Endothelial cell of coronary artery (primary cell): ENCODE data around the gene MIB1. TPM values are rescaled to one million over a fixed set of nuclear protein-coding genes. Genes with fewer than 3 reads are reported as not detected.

Experiments used
- total RNA-seq: library from RNA; depleted of rRNA; stranded (reverse); fragments of >200 nt; gene quantifications from 2 replicates; pipeline ENCODE4 v1.2.3, GENCODE V29; 2014

MIB1 gene
- total RNA-seq: 63.0 and 64.5 TPM in 2 replicates

DNA sequence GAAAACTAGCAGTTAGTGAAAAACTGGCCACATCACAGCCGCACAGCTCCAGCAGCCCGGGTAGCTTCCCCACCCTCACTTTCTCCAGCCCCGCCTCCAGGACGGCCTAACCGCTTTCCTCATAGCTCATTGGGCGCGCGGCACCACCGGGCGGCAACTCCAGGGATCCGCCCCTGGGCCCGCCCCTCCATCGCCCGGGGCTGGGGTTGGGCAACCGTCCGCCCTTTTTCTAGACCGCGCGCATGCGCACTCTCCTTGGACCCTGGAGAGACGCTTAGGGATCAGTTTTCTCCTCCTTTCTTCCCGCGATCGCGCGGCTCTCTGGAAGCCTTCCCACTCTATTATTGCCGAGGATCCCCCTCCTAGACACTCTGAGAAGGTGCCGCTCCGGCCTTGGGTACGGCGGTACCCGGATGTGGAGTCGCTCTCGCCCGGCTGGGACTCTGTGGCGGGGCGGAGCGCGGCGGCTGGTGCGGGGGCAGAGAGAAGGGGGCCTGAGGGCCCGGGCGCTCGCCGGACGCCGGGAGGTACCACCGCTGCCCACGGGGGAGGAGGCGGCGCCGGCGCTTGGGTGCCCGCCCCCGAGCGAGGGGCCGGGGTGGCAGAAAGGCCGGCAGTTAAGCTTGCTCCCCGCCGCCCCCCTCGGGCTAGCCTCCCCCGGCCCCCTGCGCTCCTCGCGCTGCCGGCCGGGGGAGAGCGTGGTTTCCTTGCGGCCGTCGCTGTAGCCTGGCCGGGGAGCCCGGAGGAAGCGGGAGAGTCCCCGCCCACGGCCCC lies at the start of gene MIB1:
Gene MIB1 (plus strand): TSS at position 255 of the 774 bp plus-strand sequence. CDS start 792 bp downstream, outside the sequence.

DNA sequence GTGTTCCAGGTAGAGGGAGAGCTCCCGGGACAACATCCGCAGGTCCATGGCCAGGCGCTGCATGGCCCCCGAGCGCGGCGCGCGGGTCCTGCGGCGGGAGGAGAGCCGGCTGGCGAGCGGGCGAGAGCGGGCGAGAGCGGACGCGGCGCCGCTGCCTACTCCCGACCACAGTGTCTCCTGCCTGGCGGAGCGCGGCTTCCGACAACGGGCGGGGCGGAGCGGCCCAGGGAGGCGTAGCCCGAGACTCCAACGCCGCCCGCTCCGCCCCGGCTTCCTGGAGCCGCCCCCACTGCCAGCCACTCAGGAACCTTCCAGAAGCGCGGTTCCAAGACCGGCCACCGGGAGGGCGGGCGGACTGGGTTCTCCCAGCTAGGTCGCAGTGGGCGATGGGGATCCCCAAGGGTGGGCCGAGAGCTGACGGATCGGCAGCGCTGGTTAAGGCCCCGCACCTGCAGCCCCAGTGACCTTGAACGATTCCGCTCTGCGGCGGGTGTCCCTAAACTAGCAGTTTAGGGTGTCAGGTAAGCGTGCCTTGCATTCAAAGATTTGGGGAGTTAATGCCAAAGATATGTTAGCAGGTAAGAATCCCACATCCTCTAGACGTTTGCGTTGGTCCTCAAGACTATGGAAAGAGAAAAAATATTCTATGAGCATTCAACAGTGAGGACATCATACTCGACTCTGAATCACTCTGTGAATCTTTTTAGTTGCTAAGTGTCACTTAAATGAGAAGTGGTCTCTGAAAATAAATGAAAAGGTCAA lies 35.8 kb upstream of the MIB1 start, which contains the start of gene ABHD3:
Gene ABHD3 (minus strand): TSS at position 172 of the 762 bp plus-strand sequence. CDS start 109 bp downstream, at position 63.

Other genes with a start within 250 kb of the MIB1 start
- gene ESCO1, start 140.1 kb upstream of the MIB1 start, total RNA-seq: 9.6 and 12.4 TPM in 2 replicates
- gene SNRPD1, start 128.5 kb upstream of the MIB1 start, total RNA-seq: 34.0 and 35.1 TPM in 2 replicates
- 4.5 and 6.8 TPM in 2 replicates for gene ABHD3, start 36.0 kb upstream of the MIB1 start, total RNA-seq